H1 (cell line): Measurements from ENCODE around the gene CDX2. TPM values are rescaled to one million over a fixed set of nuclear protein-coding genes. Genes with fewer than 3 reads are reported as not detected.

Experiments used
- CTCF ChIA-PET: fragments of 300-600 bp; sonication (Branson Sonifier 250); formaldehyde crosslinking; loops from one replicate; lab custom pipeline; 2021; ENCODE audit not compliant: partially characterized antibody; lab: Charles Lee
- POLR2A ChIA-PET: fragments of 300-600 bp; sonication (Branson Sonifier 250); formaldehyde crosslinking; loops from one replicate; lab custom pipeline; 2021; ENCODE audit warnings: inconsistent platforms; ENCODE audit not compliant: partially characterized antibody; lab: Charles Lee
- DNase-seq, 2 experiments: peaks; one replicate each; pipeline versions ENCODE4 v3.0.0 to v3.0.0-alpha.2; 2010 to 2022; ENCODE audit warnings: low spot score in 2 of 2, low read depth in 1 of 2, mixed read lengths in 1 of 2
- FAIRE-seq: peaks from 2 replicates; lab custom pipeline; 2011; peaks lifted over from hg19 to GRCh38; lab: Jason Lieb, UNC
- H2AFZ ChIP-seq: 2 replicates; pipeline ENCODE4 v1.8.1; 2012; ENCODE audit warnings: low read length, inconsistent platforms
- H2AK5ac ChIP-seq: 2 replicates; pipeline ENCODE4 v1.6.1; 2013; ENCODE audit warnings: low read depth, low read length
- H2BK120ac ChIP-seq: replicated peaks from 2 replicates; pipeline ENCODE3; 2013; ENCODE audit warnings: low read depth, low read length, inconsistent platforms
- H2BK12ac ChIP-seq: 2 replicates; pipeline ENCODE4 v1.6.1; 2013; ENCODE audit warnings: low read depth, low read length
- H2BK15ac ChIP-seq: 2 replicates; pipeline ENCODE4 v1.6.1; 2013; ENCODE audit warnings: low read length
- H2BK20ac ChIP-seq: 2 replicates; pipeline ENCODE4 v1.6.1; 2013; ENCODE audit warnings: low read length
- H2BK5ac ChIP-seq: 2 replicates; pipeline ENCODE4 v1.6.1; 2013; ENCODE audit warnings: low read depth, low read length
- H3K14ac ChIP-seq: 2 replicates; pipeline ENCODE4 v1.6.1; 2013; ENCODE audit warnings: inconsistent platforms; ENCODE audit not compliant: insufficient read length
- H3K18ac ChIP-seq: 2 replicates; pipeline ENCODE4 v1.6.1; 2013; ENCODE audit warnings: low read length; ENCODE audit errors: extremely low read depth
- H3K23ac ChIP-seq: 2 replicates; pipeline ENCODE4 v1.6.1; 2013; ENCODE audit warnings: inconsistent platforms; ENCODE audit not compliant: insufficient read length
- H3K23me2 ChIP-seq: 2 replicates; pipeline ENCODE4 v1.6.1; 2013; ENCODE audit warnings: low read depth, low read length
- H3K27ac ChIP-seq: 2 replicates; pipeline ENCODE4 v1.6.1; 2011; ENCODE audit warnings: low read depth, low read length, inconsistent platforms
- H3K27me3 ChIP-seq, 4 experiments: replicated peaks in 1 of 4; 1 replicate in 1 of 4; 2 replicates in 3 of 4; pipeline versions ENCODE4 v1.6.1 to v1.8.1; 2011 to 2013; ENCODE audit warnings: low read length in 3 of 4, mild to moderate bottlenecking in 3 of 4, inconsistent platforms in 2 of 4, mixed read lengths in 2 of 4, moderate library complexity in 1 of 4; ENCODE audit not compliant: control insufficient read depth in 3 of 4, insufficient read depth in 3 of 4; ENCODE audit errors: extremely low read depth in 1 of 4
- H3K36me3 ChIP-seq, 4 experiments: 2 replicates each; pipeline versions ENCODE4 v1.6.1 to v1.8.1; 2011 to 2013; ENCODE audit warnings: mild to moderate bottlenecking in 4 of 4, low read length in 3 of 4, moderate library complexity in 2 of 4, control low read depth in 1 of 4, inconsistent platforms in 1 of 4; ENCODE audit not compliant: insufficient read depth in 4 of 4, control insufficient read depth in 2 of 4
- H3K4ac ChIP-seq: replicated peaks from 2 replicates; pipeline ENCODE3; 2013; ENCODE audit warnings: low read length, low read depth, mixed read lengths, inconsistent platforms; ENCODE audit not compliant: insufficient read length
- H3K4me1 ChIP-seq, 4 experiments: replicated peaks in 1 of 4; 1 replicate in 1 of 4; 2 replicates in 3 of 4; pipeline versions ENCODE4 v1.6.1 to v1.8.1; 2011 to 2013; ENCODE audit warnings: low read length in 3 of 4, inconsistent platforms in 2 of 4, mixed read lengths in 1 of 4; ENCODE audit not compliant: insufficient read depth in 4 of 4, control insufficient read depth in 3 of 4
- H3K4me2 ChIP-seq, 2 experiments: 2 replicates each; pipeline versions ENCODE4 v1.6.1 to v1.8.1; 2011 to 2013; ENCODE audit warnings: low read depth in 2 of 2, low read length in 2 of 2, control low read depth in 1 of 2, inconsistent platforms in 1 of 2, mild to moderate bottlenecking in 1 of 2; ENCODE audit not compliant: insufficient read depth in 1 of 2
- H3K4me3 ChIP-seq, 4 experiments: fragments of 200-600, 300-600 bp in 1 of 4; sonication (generic), shearing (Covaris generic), sonication (Bioruptor Twin) in 1 of 4; 2 replicates each; pipeline versions ENCODE4 v1.5.1 to v1.8.1; 2011 to 2016; ENCODE audit warnings: low read length in 4 of 4, low read depth in 3 of 4, control low read depth in 2 of 4, inconsistent platforms in 2 of 4, mild to moderate bottlenecking in 2 of 4, mixed read lengths in 1 of 4, moderate library complexity in 1 of 4; ENCODE audit not compliant: insufficient read depth in 2 of 4; ENCODE audit errors: extremely low read depth in 1 of 4
- H3K56ac ChIP-seq: replicated peaks from 2 replicates; pipeline ENCODE3; 2013; ENCODE audit warnings: low read depth, mild to moderate bottlenecking, mixed read lengths, low read length, inconsistent platforms; ENCODE audit not compliant: insufficient read length
- H3K79me1 ChIP-seq: 2 replicates; pipeline ENCODE4 v1.6.1; 2013; ENCODE audit warnings: low read depth, low read length, control low read depth
- H3K79me2 ChIP-seq, 2 experiments: 2 replicates each; pipeline versions ENCODE4 v1.6.1 to v1.8.1; 2012 to 2013; ENCODE audit warnings: low read length in 2 of 2, mild to moderate bottlenecking in 2 of 2, inconsistent platforms in 1 of 2; ENCODE audit not compliant: insufficient read depth in 2 of 2, control insufficient read depth in 1 of 2
- H3K9ac ChIP-seq, 4 experiments: replicated peaks in 1 of 4; 1 replicate in 1 of 4; 2 replicates in 3 of 4; pipeline versions ENCODE4 v1.6.1 to v1.8.1; 2011 to 2013; ENCODE audit warnings: low read depth in 3 of 4, low read length in 3 of 4, control low read depth in 2 of 4, mild to moderate bottlenecking in 2 of 4, moderate library complexity in 2 of 4, inconsistent platforms in 1 of 4; ENCODE audit errors: extremely low read depth in 1 of 4
- H3K9me3 ChIP-seq, 2 experiments: 2 replicates each; pipeline versions ENCODE4 v1.6.1 to v1.8.1; 2012 to 2013; ENCODE audit warnings: mild to moderate bottlenecking in 2 of 2, moderate library complexity in 2 of 2, control low read depth in 1 of 2, inconsistent platforms in 1 of 2, low read depth in 1 of 2, low read length in 1 of 2, mixed read lengths in 1 of 2; ENCODE audit not compliant: insufficient read depth in 2 of 2
- H4K20me1 ChIP-seq, 2 experiments: replicated peaks in 1 of 2; 2 replicates each; pipeline versions ENCODE3 to v1.8.1; 2011 to 2013; ENCODE audit warnings: inconsistent platforms in 2 of 2, low read length in 2 of 2, mild to moderate bottlenecking in 1 of 2; ENCODE audit not compliant: insufficient read depth in 2 of 2, control insufficient read depth in 1 of 2
- H4K5ac ChIP-seq: 2 replicates; pipeline ENCODE4 v1.6.1; 2013; ENCODE audit warnings: low read length, low read depth, mixed read lengths, inconsistent platforms; ENCODE audit not compliant: insufficient read length
- H4K8ac ChIP-seq: 2 replicates; pipeline ENCODE4 v1.8.0; 2013; ENCODE audit warnings: mild to moderate bottlenecking, moderate library complexity, low read length, inconsistent platforms; ENCODE audit not compliant: insufficient read depth; ENCODE audit errors: extremely low read depth
- H4K91ac ChIP-seq: replicated peaks from 2 replicates; pipeline ENCODE3; 2013; ENCODE audit warnings: low read length, mixed read lengths, inconsistent platforms; ENCODE audit not compliant: insufficient read length
- BACH1 ChIP-seq: IDR thresholded peaks from 2 replicates; pipeline ENCODE4 v1.6.1; 2012; ENCODE audit warnings: low read length, improper control_type of control experiment
- CBX5 ChIP-seq: fragments of 300-800, 300-1000 bp; sonication (generic); IDR thresholded peaks from 2 replicates; pipeline ENCODE4 v1.7.1; 2016; ENCODE audit warnings: antibody characterized with exemption, low read length, low read depth
- EGR1 ChIP-seq: IDR thresholded peaks from 2 replicates; pipeline ENCODE4 v1.6.1; 2011; ENCODE audit warnings: low read depth, low read length, borderline replicate concordance
- EP300 ChIP-seq, 2 experiments: IDR thresholded peaks; 1 replicate in 1 of 2; 2 replicates in 1 of 2; pipeline ENCODE4 v1.6.1; 2011 to 2012; ENCODE audit warnings: low read depth in 2 of 2, low read length in 2 of 2, mild to moderate bottlenecking in 2 of 2, borderline replicate concordance in 1 of 2, inconsistent platforms in 1 of 2, moderate library complexity in 1 of 2
- FOSL1 ChIP-seq: IDR thresholded peaks from 2 replicates; pipeline ENCODE4 v1.6.1; 2011; ENCODE audit warnings: mild to moderate bottlenecking, low read depth, low read length, moderate library complexity; ENCODE audit not compliant: insufficient read depth
- HDAC2 ChIP-seq, 2 experiments: fragments of 300-600 bp in 1 of 2; sonication (generic) in 1 of 2; IDR thresholded peaks; 2 replicates each; pipeline ENCODE4 v1.6.1; 2011 to 2012; ENCODE audit warnings: low read depth in 2 of 2, low read length in 2 of 2, mild to moderate bottlenecking in 2 of 2, moderate library complexity in 2 of 2, borderline replicate concordance in 1 of 2, inconsistent platforms in 1 of 2
- KDM4A ChIP-seq: IDR thresholded peaks from one replicate; pipeline ENCODE4 v1.7.1; 2012; ENCODE audit warnings: low read depth, mild to moderate bottlenecking, moderate library complexity, low read length, inconsistent platforms; ENCODE audit not compliant: severe bottlenecking
- NRF1 ChIP-seq: IDR thresholded peaks from 2 replicates; pipeline ENCODE4 v1.6.1; 2011; ENCODE audit warnings: mild to moderate bottlenecking, low read depth, low read length, improper control_type of control experiment
- POLR2A ChIP-seq, 2 experiments: IDR thresholded peaks; 1 replicate in 1 of 2; 2 replicates in 1 of 2; pipeline ENCODE4 v1.6.1; 2011; ENCODE audit warnings: low read depth in 2 of 2, low read length in 2 of 2, mild to moderate bottlenecking in 2 of 2; ENCODE audit errors: control extremely low read depth in 1 of 2
- POLR2AphosphoS5 ChIP-seq: IDR thresholded peaks from 2 replicates; pipeline ENCODE4 v1.6.1; 2011; ENCODE audit warnings: low read depth, low read length
- RAD21 ChIP-seq, 2 experiments: IDR thresholded peaks in 1 of 2; conservative IDR thresholded peaks in 1 of 2; 2 replicates each; pipeline ENCODE4 v1.6.1; 2011; ENCODE audit warnings: low read depth in 2 of 2, low read length in 2 of 2, improper control_type of control experiment in 1 of 2, inconsistent platforms in 1 of 2, mild to moderate bottlenecking in 1 of 2, moderate library complexity in 1 of 2
- RNF2 ChIP-seq: fragments of 200-900, 300-1000 bp; sonication (generic); IDR thresholded peaks from 2 replicates; pipeline ENCODE4 v1.7.1; 2016; ENCODE audit warnings: borderline replicate concordance, low read depth, mild to moderate bottlenecking, antibody characterized with exemption, low read length; ENCODE audit not compliant: poor library complexity, severe bottlenecking; ENCODE audit errors: missing control alignments
- SIRT6 ChIP-seq: IDR thresholded peaks from one replicate; pipeline ENCODE4 v1.7.1; 2012; ENCODE audit warnings: low read length, inconsistent platforms
- WGBS, 2 experiments: shearing (Covaris generic) in 1 of 2; methylation state at CpG; one replicate each; pipeline versions ENCODE4 v1.1.6 to v1.1.7; 2013 to 2015; ENCODE audit warnings: low lambda C conversion rate in 2 of 2, mixed read lengths in 2 of 2, inconsistent platforms in 1 of 2, low coverage in 1 of 2, missing lambda C conversion rate in 1 of 2; ENCODE audit not compliant: insufficient replicate concordance in 2 of 2, insufficient coverage in 1 of 2, insufficient read length in 1 of 2; ENCODE audit errors: extremely low coverage in 1 of 2, missing lambda C conversion rate in 1 of 2; 5-methylcytosine and 5-hydroxymethylcytosine counted together
- polyA plus RNA-seq, 7 experiments: library from polyadenylated mRNA; depleted of rRNA in 3 of 7; stranded (reverse) in 5 of 7; unstranded in 2 of 7; fragments of >200 nt in 5 of 7; fragments of 200-250 nt in 2 of 7; gene quantifications; 1 replicate in 5 of 7; 2 replicates in 1 of 7; 4 replicates in 1 of 7; pipeline versions ENCODE4 v1.2.1 to v1.2.3, GENCODE V29; 2011 to 2013; ENCODE audit warnings: missing spikeins in 2 of 7, mixed read lengths in 2 of 7
- total RNA-seq: library from RNA; stranded (reverse); fragmentation: NEBNext Ultra II Directional; extraction: Animal tissue kit (Norgen Biotek cat#: 25700); gene quantifications from 2 replicates; pipeline ENCODE4 v1.2.1, GENCODE V29; 2021

The CDX2 gene
- total and polyA plus RNA-seq, 2 of the 8 experiments (the other 6 are each of a cell fraction or from before 2014, with no cell fraction given), result 0.09 TPM; not detected in 1

DNA sequence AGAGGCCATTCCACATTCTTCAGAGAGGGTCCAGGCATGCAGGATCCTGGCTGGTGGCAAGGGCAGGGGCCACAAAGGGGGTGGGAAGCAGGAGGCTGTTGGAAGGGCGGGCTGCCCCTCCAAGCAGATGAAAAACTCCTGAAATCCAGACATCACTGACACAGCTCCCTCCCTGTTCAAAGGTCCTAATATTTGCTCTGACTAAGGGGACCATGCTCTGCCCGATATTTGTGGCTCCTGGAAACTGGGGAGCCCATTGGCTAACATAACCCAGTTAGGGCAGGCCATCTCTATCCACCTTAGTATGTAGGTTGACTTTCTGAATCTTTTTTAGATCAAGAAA is 3.3 kb upstream of the CDX2 start:
- H3K9ac ChIP-seq, result no peak overlapping the region
- peaks cover 16 to 39% of the 10 kb centered on the region in 2 experiments for H4K20me1 ChIP-seq
- H3K4me1 ChIP-seq, result peaks cover 5 to 43% (median 29%) of the 10 kb centered on the region in 4 experiments
- H3K14ac ChIP-seq, result no peak overlapping the region
- H3K18ac ChIP-seq, result peak overlapping the region; percentile 62; the same call in 1 of the 2 replicates
- CTCF ChIA-PET, result interaction anchor here (0.7 to 20.5 kb wide), 12 partner anchors 5 to 611 kb away, joined by 3 to 283 read pairs (median 5); partner anchors contain the start of genes CDX2, GSX1 and URAD
- DNase-seq (no peak), FAIRE-seq (no peak)
- no peak overlapping the region for H3K27ac ChIP-seq
- H4K5ac ChIP-seq, result no peak overlapping the region
- H4K91ac ChIP-seq, result no peak overlapping the region
- no peak overlapping the region for H2AFZ ChIP-seq
- H3K79me2 ChIP-seq, result no peaks in the 10 kb centered on the region
- H3K4ac ChIP-seq, result no peak overlapping the region
- H3K36me3 ChIP-seq, result peaks cover 0 to 12% (median 0%) of the 10 kb centered on the region in 4 experiments; a peak in 1 of 8 replicates
- H2BK120ac ChIP-seq, result no peak overlapping the region
- H3K56ac ChIP-seq, result no peak overlapping the region
- H3K23me2 ChIP-seq, result peaks cover 5% of the 10 kb centered on the region; the same call in 1 of the 2 replicates
- peak overlapping the region; percentile 98; the same call in 1 of the 2 replicates for H2BK12ac ChIP-seq
- H3K4me3 ChIP-seq, result no peak overlapping the region
- POLR2A ChIA-PET, result interaction anchor here (0.7 to 1.6 kb wide), 3 partner anchors 9 to 547 kb away, joined by 3 read pairs; no protein-coding TSS in a partner anchor
- peaks cover 94 to 100% (median 99%) of the 10 kb centered on the region in 4 experiments for H3K27me3 ChIP-seq
- peak overlapping the region; percentile 1; the same call in 1 of the 2 replicates for H2BK15ac ChIP-seq
- 0 out of 2 replicates have a peak overlapping the region, but pooled peaks have one; percentile 4 for H2BK5ac ChIP-seq
- H2BK20ac ChIP-seq, result peak overlapping the region; percentile 57; the same call in 1 of the 2 replicates
- no peak overlapping the region for H3K23ac ChIP-seq
- no peak overlapping the region; a peak in 1 of 4 replicates for H3K4me2 ChIP-seq
- H2AK5ac ChIP-seq, result no peak overlapping the region
- H3K9me3 ChIP-seq, result no peaks in the 10 kb centered on the region
- no peaks in the 10 kb centered on the region for H3K79me1 ChIP-seq
- H4K8ac ChIP-seq, result no peak overlapping the region
- WGBS, 2 experiments, result 58% methylated on average over 2 of the region's 2 CpGs; no CpG with 5 or more reads in 1 of the 2 experiments
- TF ChIP-seq NRF1, result no peak
- TF ChIP-seq KDM4A, result no peak
- no peak for TF ChIP-seq SIRT6
- TF ChIP-seq FOSL1, result no peak
- no peak for TF ChIP-seq POLR2A (IDR thresholded peaks at IDR 0.05; ENCODE audit: control extremely low read depth in 1 of 2, low read depth in 2 of 2, low read length in 2 of 2)
- no peak for TF ChIP-seq HDAC2 (IDR thresholded peaks at IDR 0.05; ENCODE audit: borderline replicate concordance in 1 of 2, low read depth in 2 of 2, low read length in 2 of 2)
- TF ChIP-seq RNF2, result no peak
- TF ChIP-seq RAD21 (IDR thresholded peaks at IDR 0.05 in 1 of 2, conservative IDR thresholded peaks at IDR 0.05 in 1 of 2; ENCODE audit: low read depth in 2 of 2, low read length in 2 of 2), result no peak
- TF ChIP-seq BACH1, result no peak
- no peak for TF ChIP-seq EGR1
- no peak for TF ChIP-seq CBX5
- TF ChIP-seq EP300 (IDR thresholded peaks at IDR 0.05; ENCODE audit: borderline replicate concordance in 1 of 2, low read depth in 2 of 2, low read length in 2 of 2), result no peak
- TF ChIP-seq POLR2AphosphoS5, result no peak
